Activated T-cell treated with anti-CD3 and anti-CD28 coated beads, Interleukin-2, amount 50 U/mL, for 72 hours (primary cell): ENCODE measurements around the gene PHC2. TPM values are rescaled to one million over a fixed set of nuclear protein-coding genes. Genes with fewer than 3 reads are reported as not detected.

Source experiments
- ATAC-seq, 2 donors: fragments of 150-1000 bp; cut with Tn5 transposase; replicated peaks in 1 of 2; 2 replicates each; pipeline ENCODE4 v1.10.0; 2021; ENCODE audit warnings: moderate library complexity in 2 of 2, mild to moderate bottlenecking in 1 of 2
- DNase-seq, 2 donors: peaks; one replicate each; pipeline ENCODE4 v3.0.0; 2021 to 2022; ENCODE audit warnings: mixed read lengths in 1 of 2
- H3K27ac Mint-ChIP-seq: one replicate; pipeline ENCODE4 v1.8.0; 2022; ENCODE audit warnings: mild to moderate bottlenecking, moderate library complexity, mixed read lengths
- H3K27me3 Mint-ChIP-seq: one replicate; pipeline ENCODE4 v1.8.0; 2022; ENCODE audit warnings: low read depth, mixed read lengths
- H3K36me3 Mint-ChIP-seq, 2 donors: one replicate each; pipeline ENCODE4 v1.8.0; 2022; ENCODE audit warnings: mixed read lengths in 2 of 2, mild to moderate bottlenecking in 1 of 2; ENCODE audit not compliant: insufficient read depth in 2 of 2
- H3K4me1 Mint-ChIP-seq: one replicate; pipeline ENCODE4 v1.8.0; 2022; ENCODE audit warnings: low read depth, mixed read lengths
- H3K4me3 Mint-ChIP-seq, 2 donors: one replicate each; pipeline ENCODE4 v1.8.0; 2022; ENCODE audit warnings: mild to moderate bottlenecking in 2 of 2, mixed read lengths in 2 of 2, moderate library complexity in 2 of 2
- H3K9me3 Mint-ChIP-seq, 2 donors: one replicate each; pipeline ENCODE4 v1.8.0; 2022; ENCODE audit warnings: mixed read lengths in 2 of 2
- total RNA-seq, 2 donors: library from RNA; stranded (reverse); gene quantifications; one replicate each; pipeline ENCODE4 v1.2.3, GENCODE V29; 2022

Gene PHC2
- total RNA-seq, 2 donors from 2014 or later: 29.4 to 31.5 TPM

DNA sequence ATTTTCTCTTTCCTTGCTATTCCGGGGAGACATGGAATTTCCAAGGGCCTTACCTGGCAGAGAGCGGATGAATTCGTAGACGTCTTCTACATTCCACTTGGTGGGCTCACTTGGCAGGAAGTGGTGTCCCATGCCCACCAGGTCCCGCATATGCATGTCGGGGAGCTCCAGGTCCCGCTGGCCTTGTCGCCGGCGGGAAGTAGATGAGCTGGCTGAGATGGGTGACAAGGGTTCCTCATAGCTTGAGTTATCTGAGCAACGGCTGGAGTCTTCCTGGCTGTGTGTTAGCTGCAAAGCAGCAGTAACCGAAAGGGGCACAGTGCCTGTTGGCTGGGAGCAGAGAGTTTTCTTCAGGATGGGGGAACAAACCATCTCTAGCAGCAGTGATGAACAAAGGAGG lies 102.1 kb downstream of the PHC2 start:
- no peaks in the 10 kb centered on the region for H3K27me3 Mint-ChIP-seq
- DNase-seq: no peak
- no peaks in the 10 kb centered on the region for H3K9me3 Mint-ChIP-seq
- no peak overlapping the region for H3K4me3 Mint-ChIP-seq
- no peak for ATAC-seq
- no peak overlapping the region for H3K27ac Mint-ChIP-seq
- peaks cover 8 to 9% of the 10 kb centered on the region in 2 donors for H3K36me3 Mint-ChIP-seq
- no peaks in the 10 kb centered on the region for H3K4me1 Mint-ChIP-seq

DNA sequence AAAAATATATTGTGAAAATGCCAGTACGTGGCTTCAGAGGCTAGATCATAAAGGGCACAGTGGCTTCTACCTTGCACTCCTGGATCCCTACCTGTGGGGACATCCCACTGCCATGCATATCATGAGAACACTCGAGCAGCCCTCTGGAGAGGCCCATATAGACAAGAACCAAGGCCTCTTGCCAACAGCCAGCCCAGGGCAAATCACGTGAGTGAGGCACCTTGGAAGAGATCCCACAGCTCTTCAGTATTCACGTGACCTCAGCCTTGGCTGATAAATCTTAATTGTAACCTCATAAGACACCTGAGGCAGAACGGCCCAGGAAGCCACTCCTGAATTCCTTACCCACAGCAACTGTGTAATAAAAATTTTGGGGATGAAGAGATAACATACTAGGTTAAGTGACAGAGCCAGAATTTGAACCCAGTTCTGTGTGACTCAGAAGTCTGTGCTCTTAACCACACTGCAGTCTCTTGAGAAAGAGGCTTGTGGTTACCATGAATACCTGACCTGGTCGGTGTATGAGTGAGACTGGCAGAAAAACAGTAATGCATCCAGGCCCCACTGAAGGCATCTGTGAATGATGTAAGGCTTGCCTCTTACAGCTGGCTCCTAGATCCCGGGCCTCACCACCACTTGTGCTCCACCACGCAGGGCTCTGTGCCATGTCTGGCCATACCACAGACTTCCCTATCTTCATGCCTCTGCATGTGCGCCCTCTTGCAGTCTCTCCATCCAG lies 103.1 kb downstream of the PHC2 start:
- no peaks in the 10 kb centered on the region for H3K4me1 Mint-ChIP-seq
- no peak overlapping the region for H3K27ac Mint-ChIP-seq
- ATAC-seq: peak; percentile 60 to 72
- DNase-seq: no peak
- H3K27me3 Mint-ChIP-seq: no peaks in the 10 kb centered on the region
- no peak overlapping the region for H3K4me3 Mint-ChIP-seq
- H3K36me3 Mint-ChIP-seq: peaks cover 8 to 11% of the 10 kb centered on the region in 2 donors
- no peaks in the 10 kb centered on the region for H3K9me3 Mint-ChIP-seq

- Mint-ChIP-seq H3K4me3 (no peak overlapping the region), H3K27me3 (no peaks in the 10 kb centered on the region), H3K9me3 (no peaks in the 10 kb centered on the region), H3K4me1 (no peaks in the 10 kb centered on the region), H3K27ac (no peak overlapping the region), H3K36me3 (peaks cover 8 to 11% of the 10 kb centered on the region in 2 donors)
- ATAC-seq (no peak), DNase-seq (no peak)
Measured at GRCh38 chr1:33326785-33327184, 104.1 kb downstream of the PHC2 start.

- DNase-seq: no peak
- H3K4me3 Mint-ChIP-seq: no peak overlapping the region
- H3K9me3 Mint-ChIP-seq: no peaks in the 10 kb centered on the region
- no peaks in the 10 kb centered on the region for H3K4me1 Mint-ChIP-seq
- H3K27ac Mint-ChIP-seq: no peak overlapping the region
- H3K36me3 Mint-ChIP-seq: peaks cover 8 to 11% of the 10 kb centered on the region in 2 donors
- no peaks in the 10 kb centered on the region for H3K27me3 Mint-ChIP-seq
- ATAC-seq: no peak
Measured at GRCh38 chr1:33324677-33325575, 106.0 kb downstream of the PHC2 start.

DNA sequence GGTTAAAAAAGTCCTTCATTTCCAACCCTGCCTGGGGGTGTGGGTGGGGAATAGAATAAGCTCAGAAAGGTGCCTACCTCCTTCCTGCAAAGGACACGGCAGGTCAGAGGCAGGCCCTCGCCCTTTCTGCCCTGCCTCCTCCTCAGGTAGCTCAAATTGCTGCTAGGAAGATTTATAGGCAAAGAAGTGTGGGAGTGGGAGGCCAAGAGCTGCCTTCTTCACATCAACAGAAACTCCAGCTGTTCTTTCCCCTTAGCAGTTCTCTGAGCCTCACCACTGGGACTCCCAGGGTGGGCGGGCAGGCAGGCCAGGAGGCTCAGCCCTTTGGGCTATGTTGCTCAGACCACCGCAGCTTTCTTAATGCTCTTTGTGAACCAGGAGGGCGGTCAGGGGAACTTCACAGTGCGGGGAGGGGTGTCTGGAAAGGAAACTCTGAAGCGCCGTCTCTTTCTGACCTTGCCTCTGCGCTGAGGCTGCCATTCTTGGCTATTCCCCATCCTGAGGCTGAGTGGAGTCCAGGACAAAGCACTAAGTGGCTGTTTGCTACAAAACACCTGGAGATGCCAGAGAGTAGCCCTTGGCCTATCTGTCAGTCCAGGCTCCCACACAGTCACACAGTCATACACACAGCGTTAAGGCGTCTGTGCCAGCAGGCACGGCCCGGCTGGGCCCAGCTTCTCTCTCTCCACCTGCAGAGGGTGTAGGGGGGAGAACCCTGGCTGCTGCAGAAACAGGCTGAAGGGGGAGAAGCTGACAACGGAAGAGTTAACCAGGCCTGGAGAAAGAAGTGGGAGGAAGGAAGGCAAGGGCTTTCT lies 107.0 kb downstream of the PHC2 start:
- H3K27me3 Mint-ChIP-seq: no peaks in the 10 kb centered on the region
- no peaks in the 10 kb centered on the region for H3K9me3 Mint-ChIP-seq
- no peaks in the 10 kb centered on the region for H3K4me1 Mint-ChIP-seq
- no peak overlapping the region for H3K4me3 Mint-ChIP-seq
- H3K27ac Mint-ChIP-seq: no peak overlapping the region
- ATAC-seq (no peak), DNase-seq (no peak)
- peaks cover 5 to 6% of the 10 kb centered on the region in 2 donors for H3K36me3 Mint-ChIP-seq

DNA sequence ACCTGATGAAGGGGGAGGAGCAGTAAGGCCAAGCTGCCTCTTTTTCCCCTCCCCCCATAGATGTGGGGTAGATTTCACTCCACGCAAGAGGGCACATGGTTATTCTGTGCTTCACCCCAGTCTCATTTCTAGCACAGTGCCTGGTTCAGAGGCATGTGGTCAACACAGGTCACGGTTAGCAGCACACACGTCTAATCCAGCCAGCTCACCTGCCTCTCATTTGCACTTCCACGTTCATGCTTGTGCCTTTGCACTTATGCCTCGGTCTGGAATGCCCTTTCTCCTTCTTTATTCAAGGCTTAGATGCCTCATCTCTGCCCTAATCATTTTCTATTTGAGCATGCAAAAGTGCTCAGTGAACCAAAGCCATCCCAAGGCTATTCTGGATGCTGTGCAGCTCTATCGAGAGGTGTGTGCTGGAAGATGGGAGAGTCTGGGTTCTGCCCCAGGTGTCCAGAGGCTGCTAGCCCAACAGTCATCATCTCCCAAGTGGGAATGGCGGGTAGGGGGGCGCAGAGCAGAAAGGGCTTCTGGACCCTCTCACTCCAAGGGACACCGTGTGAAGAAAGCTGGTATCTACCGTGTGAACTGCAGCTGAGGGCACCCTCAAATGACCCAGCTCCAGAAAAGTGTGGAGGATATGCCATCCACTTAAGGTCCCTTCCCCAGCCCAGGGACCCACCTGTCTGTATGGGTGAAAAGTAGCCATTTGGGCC lies 107.9 kb downstream of the PHC2 start:
- H3K4me3 Mint-ChIP-seq: no peak overlapping the region
- no peak for ATAC-seq
- no peak overlapping the region for H3K27ac Mint-ChIP-seq
- no peaks in the 10 kb centered on the region for H3K4me1 Mint-ChIP-seq
- H3K9me3 Mint-ChIP-seq: no peaks in the 10 kb centered on the region
- no peaks in the 10 kb centered on the region for H3K27me3 Mint-ChIP-seq
- peaks cover 4% of the 10 kb centered on the region in 2 donors for H3K36me3 Mint-ChIP-seq
- DNase-seq: no peak

GRCh38 chr1:33322109-33322508 lies 108.8 kb downstream of the PHC2 start:
- H3K27me3 Mint-ChIP-seq: no peaks in the 10 kb centered on the region
- ATAC-seq: no peak
- H3K36me3 Mint-ChIP-seq: peaks cover 3 to 4% of the 10 kb centered on the region in 2 donors
- H3K4me3 Mint-ChIP-seq: no peak overlapping the region
- H3K27ac Mint-ChIP-seq: no peak overlapping the region
- no peaks in the 10 kb centered on the region for H3K4me1 Mint-ChIP-seq
- DNase-seq: no peak
- no peaks in the 10 kb centered on the region for H3K9me3 Mint-ChIP-seq

GRCh38 chr1:33321178-33321577 lies 109.7 kb downstream of the PHC2 start:
- H3K4me3 Mint-ChIP-seq: no peak overlapping the region
- DNase-seq: no peak
- H3K9me3 Mint-ChIP-seq: no peaks in the 10 kb centered on the region
- no peaks in the 10 kb centered on the region for H3K4me1 Mint-ChIP-seq
- ATAC-seq: no peak
- H3K27me3 Mint-ChIP-seq: no peaks in the 10 kb centered on the region
- H3K27ac Mint-ChIP-seq: no peak overlapping the region
- peaks cover 3 to 4% of the 10 kb centered on the region in 2 donors for H3K36me3 Mint-ChIP-seq

GRCh38 chr1:33320619-33321165 lies 110.2 kb downstream of the PHC2 start, which contains the start of gene A3GALT2:
TSS of gene A3GALT2 (minus strand) at chr1:33321098. CDS start at chr1:33321098, 0 bp downstream.
- Mint-ChIP-seq H3K27me3 (no peaks in the 10 kb centered on the region), H3K9me3 (no peaks in the 10 kb centered on the region), H3K4me1 (peaks cover 3% of the 10 kb centered on the region), H3K27ac (no peak within 1 kb of the TSS), H3K36me3 (peaks cover under 1 to 2% of the 10 kb centered on the region in 2 donors), H3K4me3 (no peak within 1 kb of the TSS)
- no peak for DNase-seq
- ATAC-seq: no peak

DNA sequence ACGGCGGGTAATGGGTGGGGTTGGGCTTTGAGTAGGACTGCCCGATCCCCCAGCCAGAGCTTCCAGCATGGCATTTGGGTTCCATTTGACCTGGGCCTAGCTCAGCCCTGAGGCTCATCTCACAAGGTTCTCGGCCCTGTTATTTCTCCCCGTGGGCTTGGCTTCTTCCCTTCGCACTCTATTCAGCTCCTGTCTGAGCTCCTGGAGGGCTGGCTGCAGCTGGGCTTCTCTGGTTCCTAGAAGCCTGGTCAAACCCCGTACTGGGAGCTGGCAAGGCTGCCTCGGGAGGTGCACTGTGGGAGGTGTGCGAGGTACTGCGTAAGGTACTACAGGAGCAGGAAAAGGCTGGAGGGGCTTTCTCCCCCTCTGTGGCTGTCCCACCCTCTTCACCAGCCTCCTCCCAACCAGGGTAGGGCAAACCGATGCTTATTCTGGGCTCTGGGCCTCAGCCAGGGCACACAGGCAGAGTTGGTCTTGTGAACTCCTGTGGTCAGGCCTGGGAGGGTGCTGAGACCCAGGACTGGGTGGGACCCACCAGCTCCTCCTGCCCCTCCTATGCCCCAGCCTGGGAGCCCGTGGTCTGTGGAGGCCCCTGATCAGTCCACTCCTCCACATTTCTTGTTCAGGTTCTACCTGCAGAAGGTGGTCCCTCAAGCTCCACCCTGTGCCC lies 110.8 kb downstream of the PHC2 start:
- no peak for DNase-seq
- H3K36me3 Mint-ChIP-seq: peaks cover 0 to 2% of the 10 kb centered on the region in 2 donors
- H3K4me1 Mint-ChIP-seq: peaks cover 6% of the 10 kb centered on the region
- no peak overlapping the region for H3K4me3 Mint-ChIP-seq
- H3K27me3 Mint-ChIP-seq: no peaks in the 10 kb centered on the region
- H3K27ac Mint-ChIP-seq: no peak overlapping the region
- no peaks in the 10 kb centered on the region for H3K9me3 Mint-ChIP-seq
- peak; percentile 5 to 23 for ATAC-seq

DNA sequence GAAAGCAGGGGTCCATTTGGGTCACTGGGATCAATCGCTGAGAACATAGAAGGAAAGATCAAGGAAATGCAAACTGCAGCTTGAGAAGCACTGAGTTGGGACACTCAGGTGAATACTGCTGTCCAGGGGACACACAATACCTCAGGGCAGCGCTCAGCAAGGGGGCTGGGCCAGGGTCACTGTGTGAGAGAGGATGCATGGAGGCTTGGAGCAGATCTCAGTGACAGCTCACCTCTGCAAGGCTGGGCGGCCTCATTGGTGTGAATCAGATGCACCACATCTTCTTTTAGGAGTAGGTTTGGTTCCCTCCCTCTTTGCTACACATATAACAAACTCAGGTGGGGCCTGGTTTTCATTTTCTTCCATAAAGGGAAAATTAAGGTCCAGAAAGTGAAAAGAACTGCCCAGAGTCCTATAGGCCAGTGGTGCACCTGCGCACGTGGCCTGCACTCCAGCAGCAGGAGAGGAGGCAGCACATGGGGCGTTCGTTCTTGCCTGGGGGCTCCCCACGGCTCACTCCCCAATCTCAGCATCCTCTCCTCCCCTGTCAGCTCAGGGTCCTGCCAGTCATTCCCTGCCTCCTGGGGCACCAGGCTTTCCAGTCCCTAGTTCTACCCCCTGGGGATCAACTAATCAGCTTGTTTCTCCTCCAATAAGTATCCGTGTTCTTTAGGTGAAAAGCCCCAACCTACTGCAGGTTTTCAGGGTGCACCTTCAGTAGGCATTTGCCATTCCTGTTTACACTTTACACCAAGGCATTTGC lies 111.5 kb downstream of the PHC2 start:
- Mint-ChIP-seq H3K27ac (no peak overlapping the region), H3K27me3 (no peaks in the 10 kb centered on the region), H3K4me3 (no peak overlapping the region)

More for the DNA sequence above, 111.5 kb downstream of the PHC2 start:
- DNase-seq: no peak
- H3K36me3 Mint-ChIP-seq: peaks cover 0 to 2% of the 10 kb centered on the region in 2 donors
- ATAC-seq: no peak
- H3K4me1 Mint-ChIP-seq: peaks cover 6% of the 10 kb centered on the region
- no peaks in the 10 kb centered on the region for H3K9me3 Mint-ChIP-seq
